Caco-2 (cell line): ENCODE measurements around the gene PRPH2. TPM values are rescaled to one million over a fixed set of nuclear protein-coding genes. Genes with fewer than 3 reads are reported as not detected.

Experiments used
- BruUV-seq: library from RNA; stranded (reverse); fragments of 400-500 nt; replicated peaks from 2 replicates; lab custom pipeline; 2021; lab: Mats Ljungman, UMichigan
- CTCF ChIA-PET: fragments of 300-600 bp; sonication (Branson Sonifier 250); formaldehyde crosslinking; loops from one replicate; lab custom pipeline; 2022; ENCODE audit warnings: antibody characterized with exemption; lab: Charles Lee
- POLR2A ChIA-PET: fragments of 300-600 bp; sonication (Branson Sonifier 250); formaldehyde crosslinking; loops from one replicate; lab custom pipeline; 2022; ENCODE audit warnings: antibody characterized with exemption; lab: Charles Lee
- DNase-seq, 2 experiments: peaks; one replicate each; pipeline versions ENCODE4 v3.0.0 to v3.0.0-alpha.2; 2020 to 2022
- H3K27me3 ChIP-seq: replicated peaks from 2 replicates; pipeline ENCODE4 v1.6.0; 2011; ENCODE audit warnings: low read length; ENCODE audit not compliant: control insufficient read depth, insufficient read depth
- H3K36me3 ChIP-seq: 2 replicates; pipeline ENCODE4 v1.5.1; 2011; ENCODE audit warnings: low read length; ENCODE audit not compliant: control insufficient read depth, insufficient read depth
- H3K4me1 ChIP-seq: fragments of 250-450 bp; sonication (Bioruptor Pico); 2 replicates; pipeline ENCODE4 v1.5.1; 2020; ENCODE audit warnings: mild to moderate bottlenecking
- H3K4me3 ChIP-seq: 2 replicates; pipeline ENCODE4 v1.5.1; 2011; ENCODE audit warnings: low read depth, mild to moderate bottlenecking, control low read depth, low read length
- H3K9me3 ChIP-seq: fragments of 250-450 bp; sonication (Bioruptor Pico); 2 replicates; pipeline ENCODE4 v1.5.1; 2020; ENCODE audit warnings: mild to moderate bottlenecking, moderate library complexity
- H3K27ac Mint-ChIP-seq: one replicate; pipeline ENCODE4 v1.8.0; 2022; ENCODE audit warnings: mixed read lengths; ENCODE audit not compliant: unreplicated experiment
- H3K27me3 Mint-ChIP-seq: one replicate; pipeline ENCODE4 v1.8.0; 2022; ENCODE audit warnings: mixed read lengths; ENCODE audit not compliant: insufficient read depth, unreplicated experiment
- H3K36me3 Mint-ChIP-seq: one replicate; pipeline ENCODE4 v1.8.0; 2022; ENCODE audit warnings: mild to moderate bottlenecking, mixed read lengths; ENCODE audit not compliant: insufficient read depth, unreplicated experiment
- H3K4me1 Mint-ChIP-seq: one replicate; pipeline ENCODE4 v1.8.0; 2022; ENCODE audit warnings: low read depth, mixed read lengths; ENCODE audit not compliant: unreplicated experiment
- H3K4me3 Mint-ChIP-seq: one replicate; pipeline ENCODE4 v1.8.0; 2022; ENCODE audit warnings: mild to moderate bottlenecking, moderate library complexity, mixed read lengths; ENCODE audit not compliant: unreplicated experiment
- H3K9me3 Mint-ChIP-seq: one replicate; pipeline ENCODE4 v1.8.0; 2022; ENCODE audit warnings: mixed read lengths; ENCODE audit not compliant: unreplicated experiment
- CTCF ChIP-seq, 2 experiments: fragments of 200-600 bp in 1 of 2; IDR thresholded peaks; 1 replicate in 1 of 2; 2 replicates in 1 of 2; pipeline versions ENCODE4 v1.5.1 to v1.8.0; 2011 to 2022; ENCODE audit warnings: antibody characterized with exemption in 1 of 2, control low read depth in 1 of 2, inconsistent platforms in 1 of 2, low read depth in 1 of 2, low read length in 1 of 2, mild to moderate bottlenecking in 1 of 2, moderate library complexity in 1 of 2; ENCODE audit not compliant: insufficient read depth in 1 of 2, severe bottlenecking in 1 of 2, unreplicated experiment in 1 of 2
- intact Hi-C: fragments of 100-400 bp; cut with micrococcal nuclease; formaldehyde crosslinking; loops from one replicate; pipeline ENCODE4 v1.10.0; 2022; ENCODE audit not compliant: unreplicated experiment
- total RNA-seq: library from RNA; stranded (reverse); gene quantifications from 2 replicates; pipeline ENCODE4 v1.2.3, GENCODE V29; 2022

PRPH2 gene
- total RNA-seq, 1 experiment from 2014 or later: not detected

- Histone ChIP-seq H3K4me3 (no peak overlapping the region), H3K4me1 (peaks cover 6% of the 10 kb centered on the region; the same call in 1 of the 2 replicates), H3K27me3 (no peaks in the 10 kb centered on the region), H3K9me3 (no peaks in the 10 kb centered on the region), H3K36me3 (no peaks in the 10 kb centered on the region)
- no TSS peak for BruUV-seq
- CTCF ChIA-PET: no interaction called here
- POLR2A ChIA-PET: no interaction called here
- TF ChIP-seq CTCF (IDR thresholded peaks at IDR 0.05; ENCODE audit: insufficient read depth in 1 of 2, low read depth in 1 of 2, low read length in 1 of 2, severe bottlenecking in 1 of 2, unreplicated experiment in 1 of 2): no peak
- intact Hi-C loops: no loop called here
- no peaks in the 10 kb centered on the region for H3K27me3 Mint-ChIP-seq
- H3K36me3 Mint-ChIP-seq: peaks cover under 1% of the 10 kb centered on the region
- H3K4me1 Mint-ChIP-seq: peaks cover 6% of the 10 kb centered on the region
- no peak for DNase-seq
- H3K4me3 Mint-ChIP-seq: no peak overlapping the region
- H3K9me3 Mint-ChIP-seq: no peaks in the 10 kb centered on the region
- H3K27ac Mint-ChIP-seq: no peak overlapping the region
Measured at GRCh38 chr6:42751055-42751454, 28.7 kb upstream of the PRPH2 start.

- Mint-ChIP-seq H3K27ac (peak overlapping the region; percentile 95), H3K27me3 (no peaks in the 10 kb centered on the region), H3K36me3 (peaks cover 6% of the 10 kb centered on the region), H3K4me1 (peaks cover 6% of the 10 kb centered on the region), H3K4me3 (peak overlapping the region; percentile 83), H3K9me3 (no peaks in the 10 kb centered on the region)
- intact Hi-C loops: loop anchor here (5.0 to 10.0 kb wide), 2 partner anchors 144 to 184 kb away; partner anchors contain the start of gene UBR2
- Histone ChIP-seq H3K9me3 (no peaks in the 10 kb centered on the region), H3K36me3 (no peaks in the 10 kb centered on the region), H3K4me3 (peak overlapping the region; percentile 53), H3K27me3 (no peaks in the 10 kb centered on the region), H3K4me1 (peaks cover 15% of the 10 kb centered on the region)
- no TSS peak for BruUV-seq
- no peak for DNase-seq
- TF ChIP-seq CTCF (IDR thresholded peaks at IDR 0.05; ENCODE audit: insufficient read depth in 1 of 2, low read depth in 1 of 2, low read length in 1 of 2, severe bottlenecking in 1 of 2, unreplicated experiment in 1 of 2): no peak
- ChIA-PET POLR2A (interaction anchor here (0.6 to 1.0 kb wide), 3 partner anchors 20 to 34 kb away, joined by 3 to 10 read pairs (median 4); no protein-coding TSS in a partner anchor), CTCF (no interaction called here)
Measured at GRCh38 chr6:42748203-42748898, 26.0 kb upstream of the PRPH2 start.

- peak; percentile 89 for DNase-seq
- Histone ChIP-seq H3K4me1 (peaks cover 15% of the 10 kb centered on the region), H3K36me3 (no peaks in the 10 kb centered on the region), H3K4me3 (peak overlapping the region; percentile 53), H3K27me3 (no peaks in the 10 kb centered on the region), H3K9me3 (no peaks in the 10 kb centered on the region)
- H3K4me1 Mint-ChIP-seq: peaks cover 6% of the 10 kb centered on the region
- TF ChIP-seq CTCF (IDR thresholded peaks at IDR 0.05; ENCODE audit: insufficient read depth in 1 of 2, low read depth in 1 of 2, low read length in 1 of 2, severe bottlenecking in 1 of 2, unreplicated experiment in 1 of 2): no peak
- H3K36me3 Mint-ChIP-seq: peaks cover 6% of the 10 kb centered on the region
- H3K4me3 Mint-ChIP-seq: peak overlapping the region; percentile 83
- H3K9me3 Mint-ChIP-seq: no peaks in the 10 kb centered on the region
- H3K27ac Mint-ChIP-seq: peak overlapping the region; percentile 95
- POLR2A ChIA-PET: interaction anchor here (0.5 to 2.3 kb wide), 10 partner anchors 14 to 829 kb away, joined by 3 to 52 read pairs (median 4); partner anchors contain the start of genes BICRAL, CNPY3, KLC4 and KLHDC3
- no peaks in the 10 kb centered on the region for H3K27me3 Mint-ChIP-seq
- intact Hi-C loops: loop anchor here (1.0 to 10.0 kb wide), 6 partner anchors 16 to 425 kb away; partner anchors contain the start of genes BICRAL, RPL7L1, SRF and UBR2
- no TSS peak for BruUV-seq
- CTCF ChIA-PET: interaction anchor here (0.5 to 1.5 kb wide), 5 partner anchors 21 to 425 kb away, joined by 3 to 5 read pairs (median 4); partner anchors contain the start of genes BICRAL, SRF and UBR2
Measured at GRCh38 chr6:42746463-42747391, 24.3 kb upstream of the PRPH2 start.
